HG02943 (cell line): ENCODE measurements around the gene ZNF410.
A peak's percentile ranks its signal among the peaks of the same experiment; 100 is the strongest.

Experiments
- ATAC-seq: cut with Tn5 transposase; IDR thresholded peaks from one replicate; pipeline ENCODE4 v1.9.1; 2021; ENCODE audit warnings: mild to moderate bottlenecking, low read depth, moderate library complexity; ENCODE audit not compliant: unreplicated experiment

ZNF410 gene

DNA sequence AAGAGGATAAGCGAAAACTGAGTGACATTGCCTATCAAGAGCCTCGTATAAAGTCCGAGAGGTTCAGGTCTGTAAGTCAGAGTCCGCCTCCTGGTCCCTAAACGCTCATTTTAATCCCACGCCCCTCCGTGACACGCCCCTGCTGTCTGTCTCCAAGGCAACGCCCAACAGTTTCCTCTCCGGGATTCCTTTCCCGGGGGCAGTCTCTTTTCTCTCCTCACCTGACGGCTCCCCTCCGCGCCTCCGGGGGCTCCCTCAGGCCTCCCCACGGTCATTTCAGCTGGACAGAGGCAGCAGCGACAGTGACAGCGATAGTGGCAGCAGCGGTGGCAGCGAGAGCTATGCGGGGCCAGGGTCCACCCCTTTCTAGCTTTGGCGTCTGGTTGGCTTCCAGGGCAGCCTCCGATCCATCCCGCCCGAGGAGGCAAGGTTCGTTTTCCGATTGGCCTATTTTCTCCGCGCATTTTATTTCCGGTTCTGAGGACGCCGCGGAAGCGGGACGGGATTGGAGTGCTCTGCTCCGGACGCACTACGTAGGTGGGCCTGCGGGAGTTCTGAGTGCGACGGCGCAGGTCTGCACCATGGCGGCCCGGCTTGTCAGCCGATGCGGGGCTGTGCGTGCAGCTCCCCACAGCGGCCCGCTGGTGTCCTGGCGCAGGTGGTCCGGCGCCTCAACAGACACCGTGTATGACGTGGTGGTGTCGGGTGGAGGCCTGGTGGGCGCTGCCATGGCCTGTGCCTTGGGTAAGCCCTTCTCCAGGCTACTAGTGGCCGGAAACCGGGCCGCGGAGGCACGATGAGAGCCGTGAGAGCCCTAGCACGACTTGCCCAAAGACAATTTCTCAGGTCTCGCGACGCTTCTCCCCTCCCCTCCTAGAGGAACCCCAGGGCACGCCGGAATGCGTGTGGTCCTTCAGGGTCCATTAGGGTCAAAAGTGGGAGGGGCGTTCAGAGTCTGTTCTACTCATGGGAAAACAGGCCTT lies 63.4 kb downstream of the ZNF410 start, which contains the start of the genes COQ6 and FAM161B:
TSS of gene COQ6 (plus strand) at position 551 of the 983 bp plus-strand sequence. CDS start at position 582, 31 bp downstream.
TSS of gene FAM161B (minus strand) at position 343 of the 983 bp plus-strand sequence. CDS start at position 275, 68 bp downstream.
- ATAC-seq = peak; percentile 81

DNA sequence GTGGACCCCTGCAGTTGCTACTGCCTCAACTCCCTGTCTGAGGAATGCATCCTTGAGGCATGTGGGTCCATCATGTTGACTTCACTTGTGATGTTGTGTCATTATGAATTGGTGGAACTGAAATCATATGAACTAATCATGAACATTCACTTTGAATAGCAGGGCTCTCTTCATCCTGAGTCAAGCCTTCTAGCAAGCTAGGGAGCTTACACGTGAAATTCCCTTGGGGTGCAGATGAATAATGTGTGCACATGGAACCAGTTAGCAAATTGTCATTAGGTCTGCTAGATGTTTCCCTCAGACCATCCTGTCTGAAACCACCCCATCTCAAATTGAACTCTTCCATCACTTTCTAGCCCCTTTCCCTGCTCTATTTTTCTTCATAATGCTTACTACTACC lies 67.1 kb downstream of the ZNF410 start:
- no peak for ATAC-seq

DNA sequence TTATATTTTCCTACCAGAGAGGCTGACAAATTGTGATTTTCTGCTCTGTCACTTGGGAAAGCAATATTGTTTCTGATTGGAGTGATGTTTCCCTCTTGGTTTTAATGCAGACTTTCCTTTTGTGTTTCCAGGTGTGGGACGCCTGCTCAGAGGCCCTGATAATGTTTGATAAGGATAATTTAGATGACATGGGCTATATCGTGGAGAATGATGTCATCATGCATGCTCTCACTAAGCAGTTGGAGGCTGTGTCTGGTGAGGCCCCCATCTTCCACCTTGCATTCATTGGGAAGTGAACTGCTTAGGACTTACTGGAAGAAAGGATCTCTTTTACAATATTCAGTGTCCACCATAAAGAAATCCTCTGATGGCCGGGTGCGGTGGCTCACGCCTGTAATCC lies 69.0 kb downstream of the ZNF410 start:
- no peak for ATAC-seq

DNA sequence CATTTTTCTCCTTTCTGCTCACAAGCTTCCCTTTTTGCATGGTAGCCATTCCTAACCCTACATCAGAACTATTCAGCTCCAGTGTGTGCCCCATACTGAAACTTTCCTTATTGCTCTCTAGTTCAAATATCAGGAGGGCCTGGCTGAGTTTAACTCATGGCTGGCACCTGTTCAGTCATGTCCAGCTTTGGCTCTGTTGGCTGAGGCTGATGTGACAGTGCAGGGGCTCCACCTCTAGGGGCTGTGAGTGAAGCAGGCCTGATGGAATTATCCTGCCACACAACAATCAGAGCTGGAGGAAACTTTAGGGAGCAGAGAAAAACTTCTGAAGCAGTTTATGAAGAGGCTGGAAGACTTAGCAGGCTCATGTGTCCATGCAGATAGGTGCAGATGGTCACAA lies 71.9 kb downstream of the ZNF410 start:
- no peak for ATAC-seq

DNA sequence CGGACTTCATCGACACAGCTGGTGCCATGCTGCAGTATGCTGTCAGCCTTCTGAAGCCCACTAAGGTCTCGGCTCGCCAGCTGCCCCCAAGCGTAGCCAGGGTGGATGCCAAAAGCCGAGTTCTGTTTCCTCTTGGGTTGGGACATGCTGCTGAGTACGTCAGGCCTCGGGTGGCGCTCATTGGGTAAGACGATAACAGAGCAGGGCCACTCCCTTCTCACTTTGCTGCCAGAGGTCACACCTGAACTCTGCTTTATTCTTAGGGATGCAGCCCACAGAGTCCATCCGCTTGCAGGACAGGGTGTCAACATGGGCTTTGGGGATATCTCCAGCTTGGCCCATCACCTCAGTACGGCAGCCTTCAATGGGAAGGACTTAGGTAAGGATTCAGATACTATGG lies 74.5 kb downstream of the ZNF410 start:
- no peak for ATAC-seq

DNA sequence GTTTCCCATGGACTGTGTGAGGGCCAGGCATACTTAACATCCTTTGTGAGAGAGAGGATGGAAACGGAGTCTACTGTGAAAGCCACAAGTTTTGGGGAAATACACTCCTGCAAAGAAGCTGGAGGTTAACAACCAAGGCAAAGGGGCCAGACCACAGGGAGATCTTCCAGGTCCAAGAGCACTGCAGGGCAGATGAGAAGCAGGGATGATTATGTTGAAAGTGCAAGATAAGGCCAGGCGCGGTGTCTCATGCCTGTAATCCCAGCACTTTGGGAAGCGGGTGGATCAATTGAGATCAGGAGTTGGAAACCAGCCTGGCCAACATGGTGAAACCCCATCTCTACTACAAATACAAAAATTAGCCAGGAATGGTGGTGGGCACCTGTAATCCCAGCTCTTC lies 78.6 kb downstream of the ZNF410 start:
- ATAC-seq = no peak

DNA sequence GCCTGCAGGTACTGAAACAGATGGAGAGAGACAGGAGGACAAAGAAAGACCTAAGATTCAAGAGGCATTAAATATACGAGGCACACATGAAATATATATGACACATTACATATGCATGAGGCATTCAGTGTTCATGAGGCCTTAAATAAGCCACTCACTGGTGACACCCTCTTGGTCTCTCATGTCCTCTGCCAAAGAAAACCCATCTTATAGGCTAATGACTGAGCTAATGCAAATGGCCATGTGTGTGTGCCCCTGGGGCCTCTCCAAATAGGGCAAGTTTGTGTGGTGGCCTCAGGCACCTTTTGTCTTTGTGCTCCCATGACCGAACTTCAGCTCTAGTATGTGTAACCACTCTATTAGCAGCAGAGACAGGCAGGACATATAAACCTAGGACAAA lies 82.2 kb downstream of the ZNF410 start:
- ATAC-seq = no peak

DNA sequence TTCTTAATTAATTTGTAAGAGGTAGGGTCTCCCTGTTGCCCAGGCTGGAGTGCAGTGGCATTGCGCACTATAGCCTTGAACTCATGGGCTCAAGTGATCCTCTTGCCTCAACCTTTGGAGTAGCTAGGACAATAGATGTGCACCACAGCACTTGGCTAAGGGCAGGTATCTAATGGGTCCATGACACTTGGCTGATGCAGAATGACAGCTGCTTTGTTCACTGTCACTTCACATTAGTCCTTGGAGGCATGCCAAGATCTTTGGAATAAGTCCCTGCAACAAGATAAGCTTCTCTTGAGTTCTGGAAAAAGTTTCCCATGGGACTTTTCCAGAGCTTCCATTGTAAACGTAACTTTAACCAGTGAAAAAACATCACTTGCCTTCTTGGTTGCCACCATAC lies 86.8 kb downstream of the ZNF410 start:
- no peak for ATAC-seq

DNA sequence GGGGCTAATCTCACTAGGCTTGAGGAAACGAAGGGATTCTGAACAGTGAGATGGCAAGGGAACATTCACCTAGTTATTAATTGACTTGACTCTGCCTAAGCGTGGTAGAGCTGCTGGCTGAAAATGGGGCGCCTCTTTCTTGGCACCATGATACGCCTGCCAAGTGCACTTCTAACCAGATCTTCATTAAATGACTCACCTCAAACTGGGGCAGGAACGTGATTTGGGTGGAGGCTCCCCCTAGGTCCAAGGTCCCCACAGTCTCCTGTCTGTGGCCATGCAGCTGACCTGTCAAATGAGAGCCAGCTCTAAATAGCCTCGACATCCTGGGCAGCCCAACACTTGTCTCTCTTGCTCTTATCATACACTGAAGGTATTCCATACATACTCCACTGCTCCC lies 89.5 kb downstream of the ZNF410 start:
- ATAC-seq = no peak

DNA sequence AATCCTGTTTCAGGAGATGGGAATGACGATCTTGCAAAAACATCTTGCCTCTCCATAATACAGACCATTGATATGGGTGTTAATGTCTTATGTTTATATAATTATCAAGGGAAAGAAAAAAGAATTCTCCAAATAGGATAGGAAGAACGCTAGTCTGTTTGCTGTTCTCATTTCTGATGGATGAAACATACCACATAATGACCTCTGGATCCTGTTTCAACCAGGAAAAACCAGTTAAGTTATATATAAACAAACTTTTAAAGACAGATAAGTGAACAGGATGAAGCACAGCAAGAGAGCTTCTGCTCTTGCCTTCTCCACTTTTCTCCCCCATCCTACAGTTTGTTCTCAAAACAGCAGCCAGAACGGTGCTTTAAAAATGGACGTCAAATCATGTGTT lies 91.2 kb downstream of the ZNF410 start:
- no peak for ATAC-seq
